Fibroblast of lung (primary cell): ENCODE results near the gene ROR2. TPM values are rescaled to one million over a fixed set of nuclear protein-coding genes. Genes with fewer than 3 reads are reported as not detected.

Experiments
- DNase-seq, 2 donors: peaks; one replicate each; pipeline versions ENCODE4 v3.0.0 to v3.0.0-alpha.2; 2010; ENCODE audit warnings: low read depth in 2 of 2
- H2AFZ ChIP-seq: 2 replicates; pipeline ENCODE4 v1.5.1; 2012; ENCODE audit warnings: low read length, control low read depth, inconsistent platforms
- H3K27ac ChIP-seq: 2 replicates; pipeline ENCODE4 v1.5.1; 2011; ENCODE audit warnings: low read length, control low read depth; ENCODE audit not compliant: insufficient read depth
- H3K27me3 ChIP-seq: 2 replicates; pipeline ENCODE4 v1.5.1; 2011; ENCODE audit warnings: mild to moderate bottlenecking, low read length; ENCODE audit not compliant: control insufficient read depth, insufficient read depth
- H3K36me3 ChIP-seq: 2 replicates; pipeline ENCODE4 v1.5.1; 2011; ENCODE audit warnings: low read length; ENCODE audit not compliant: control insufficient read depth, insufficient read depth
- H3K4me1 ChIP-seq: 2 replicates; pipeline ENCODE4 v1.5.1; 2011; ENCODE audit warnings: low read length; ENCODE audit not compliant: control insufficient read depth, insufficient read depth; ENCODE audit errors: extremely low read depth
- H3K4me2 ChIP-seq: 2 replicates; pipeline ENCODE4 v1.5.1; 2011; ENCODE audit warnings: low read length, control low read depth; ENCODE audit not compliant: insufficient read depth; ENCODE audit errors: extremely low read depth
- H3K4me3 ChIP-seq, 4 experiments: fragments of 200-600 bp in 1 of 4; sonication (generic) in 1 of 4; replicated peaks in 1 of 4; 2 replicates each; pipeline ENCODE4 v1.5.1; 2011 to 2016; ENCODE audit warnings: low read length in 4 of 4, low read depth in 3 of 4, mild to moderate bottlenecking in 3 of 4, control low read depth in 2 of 4, inconsistent platforms in 1 of 4, mixed read lengths in 1 of 4; ENCODE audit not compliant: insufficient read depth in 1 of 4; ENCODE audit errors: control extremely low read depth in 1 of 4
- H3K79me2 ChIP-seq: 2 replicates; pipeline ENCODE4 v1.5.1; 2012; ENCODE audit warnings: mild to moderate bottlenecking, low read length, inconsistent platforms; ENCODE audit not compliant: control insufficient read depth, insufficient read depth
- H3K9ac ChIP-seq: 2 replicates; pipeline ENCODE4 v1.5.1; 2011; ENCODE audit warnings: mild to moderate bottlenecking, low read length, control low read depth; ENCODE audit not compliant: insufficient read depth
- H3K9me3 ChIP-seq: 2 replicates; pipeline ENCODE4 v1.5.1; 2012; ENCODE audit warnings: low read depth, low read length; ENCODE audit not compliant: control insufficient read depth, insufficient read depth
- H4K20me1 ChIP-seq: 2 replicates; pipeline ENCODE4 v1.5.1; 2011; ENCODE audit warnings: low read length; ENCODE audit not compliant: control insufficient read depth, insufficient read depth; ENCODE audit errors: extremely low read depth
- CTCF ChIP-seq, 2 donors: IDR thresholded peaks in 1 of 2; conservative IDR thresholded peaks in 1 of 2; 1 replicate in 1 of 2; 2 replicates in 1 of 2; pipeline ENCODE4 v1.5.1; 2011 to 2012; ENCODE audit warnings: low read length in 2 of 2, control low read depth in 1 of 2, inconsistent platforms in 1 of 2, low read depth in 1 of 2, mild to moderate bottlenecking in 1 of 2
- EZH2 ChIP-seq: IDR thresholded peaks from 2 replicates; pipeline ENCODE4 v1.5.1; 2012; ENCODE audit warnings: low read length, control low read depth, mild to moderate bottlenecking; ENCODE audit errors: missing control alignments
- polyA plus RNA-seq, 2 donors: library from polyadenylated mRNA; depleted of rRNA in 1 of 2; stranded (reverse) in 1 of 2; unstranded in 1 of 2; fragments of >200 nt; gene quantifications; 2 replicates each; pipeline ENCODE4 v1.2.1, GENCODE V29; 2011 to 2012; ENCODE audit warnings: missing spikeins in 1 of 2
- total RNA-seq: library from RNA; depleted of rRNA; stranded (reverse); fragments of >200 nt; gene quantifications from 2 replicates; pipeline ENCODE4 v1.2.1, GENCODE V29; 2014

ROR2 gene
- total and polyA plus RNA-seq, 2 donors (not counting 1 experiment from before 2014, with no cell fraction given) = 2.3 to 27.9 TPM

GRCh38 chr9:91835216-91835615 is 114.8 kb downstream of the ROR2 start:
- Histone ChIP-seq H3K36me3 (no peaks in the 10 kb centered on the region), H4K20me1 (no peaks in the 10 kb centered on the region), H3K9ac (no peak overlapping the region), H3K4me1 (peaks cover 5% of the 10 kb centered on the region), H3K4me3 (no peak overlapping the region), H3K4me2 (no peak overlapping the region), H2AFZ (no peak overlapping the region), H3K27me3 (no peaks in the 10 kb centered on the region), H3K9me3 (no peaks in the 10 kb centered on the region), H3K79me2 (no peaks in the 10 kb centered on the region), H3K27ac (no peak overlapping the region)
- DNase-seq = no peak
- TF ChIP-seq EZH2 = no peak
- TF ChIP-seq CTCF (conservative IDR thresholded peaks at IDR 0.05 in 1 of 2, IDR thresholded peaks at IDR 0.05 in 1 of 2; ENCODE audit: low read depth in 1 of 2, low read length in 2 of 2) = no peak

- Histone ChIP-seq H2AFZ (no peak overlapping the region), H3K79me2 (no peaks in the 10 kb centered on the region), H3K4me3 (no peak overlapping the region), H3K36me3 (no peaks in the 10 kb centered on the region), H3K27me3 (no peaks in the 10 kb centered on the region), H3K4me2 (no peak overlapping the region), H3K27ac (no peak overlapping the region), H3K9me3 (no peaks in the 10 kb centered on the region), H3K9ac (no peak overlapping the region), H4K20me1 (no peaks in the 10 kb centered on the region), H3K4me1 (peaks cover 5% of the 10 kb centered on the region)
- TF ChIP-seq EZH2 (no peak), CTCF (conservative IDR thresholded peaks at IDR 0.05 in 1 of 2, IDR thresholded peaks at IDR 0.05 in 1 of 2; ENCODE audit: low read depth in 1 of 2, low read length in 2 of 2) (no peak)
- no peak for DNase-seq
Measured at GRCh38 chr9:91834740-91835139, 115.3 kb downstream of the ROR2 start.

- Histone ChIP-seq H3K27me3 (no peaks in the 10 kb centered on the region), H2AFZ (no peak overlapping the region), H3K79me2 (no peaks in the 10 kb centered on the region), H3K36me3 (no peaks in the 10 kb centered on the region), H3K4me2 (peak overlapping the region; percentile 25), H3K9me3 (no peaks in the 10 kb centered on the region), H3K9ac (no peak overlapping the region), H4K20me1 (no peaks in the 10 kb centered on the region), H3K4me1 (peaks cover 5% of the 10 kb centered on the region), H3K4me3 (no peak overlapping the region), H3K27ac (no peak overlapping the region)
- DNase-seq = no peak
- no peak for TF ChIP-seq CTCF (conservative IDR thresholded peaks at IDR 0.05 in 1 of 2, IDR thresholded peaks at IDR 0.05 in 1 of 2; ENCODE audit: low read depth in 1 of 2, low read length in 2 of 2)
- no peak for TF ChIP-seq EZH2
Measured at GRCh38 chr9:91833878-91834255, 116.2 kb downstream of the ROR2 start.
